Stromal cell of bone marrow (primary cell): Measurements from ENCODE around the gene RPE.
A peak's percentile ranks its signal among the peaks of the same experiment; 100 is the strongest.

Experiments used
- DNase-seq: peaks from one replicate; pipeline ENCODE4 v3.0.0-alpha.2; 2012; ENCODE audit warnings: low read depth

Gene RPE

GRCh38 chr2:210002158-210003157 is at the start of gene RPE:
Gene RPE, plus strand, starts transcription at chr2:210002638. Its CDS starts 24 bp downstream, at chr2:210002662.
- peak; percentile 90 for DNase-seq

GRCh38 chr2:209956271-209956670 is 46.2 kb upstream of the RPE start:
- no peak for DNase-seq

GRCh38 chr2:209958016-209958415 is 44.4 kb upstream of the RPE start:
- no peak for DNase-seq

GRCh38 chr2:209960045-209960444 is 42.4 kb upstream of the RPE start:
- no peak for DNase-seq

- peak; percentile 21 for DNase-seq
Observed at GRCh38 chr2:209960676-209961630, 41.5 kb upstream of the RPE start.

GRCh38 chr2:209965723-209966122 is 36.7 kb upstream of the RPE start:
- no peak for DNase-seq

- DNase-seq: no peak
Observed at GRCh38 chr2:209969692-209970091, 32.7 kb upstream of the RPE start.

GRCh38 chr2:209970271-209970670 is 32.2 kb upstream of the RPE start:
- no peak for DNase-seq

GRCh38 chr2:209970711-209971110 is 31.7 kb upstream of the RPE start:
- DNase-seq: no peak

GRCh38 chr2:209973328-209973727 is 29.1 kb upstream of the RPE start:
- no peak for DNase-seq

- DNase-seq: no peak
Observed at GRCh38 chr2:209974576-209974975, 27.9 kb upstream of the RPE start.

GRCh38 chr2:209976698-209977385 is 25.6 kb upstream of the RPE start:
- DNase-seq: no peak

GRCh38 chr2:209977386-209978239 is 24.8 kb upstream of the RPE start:
- peak; percentile 8 for DNase-seq

GRCh38 chr2:209984291-209984690 is 18.1 kb upstream of the RPE start:
- no peak for DNase-seq

GRCh38 chr2:209985874-209986273 is 16.6 kb upstream of the RPE start:
- no peak for DNase-seq

GRCh38 chr2:209986415-209986814 is 16.0 kb upstream of the RPE start:
- no peak for DNase-seq

GRCh38 chr2:209988010-209988409 is 14.4 kb upstream of the RPE start:
- DNase-seq: no peak

GRCh38 chr2:209990838-209991237 is 11.6 kb upstream of the RPE start:
- DNase-seq: no peak

GRCh38 chr2:209993968-209994367 is 8.5 kb upstream of the RPE start:
- no peak for DNase-seq

- DNase-seq: no peak
Observed at GRCh38 chr2:209998596-209998995, 3.8 kb upstream of the RPE start.
